HepG2 (cell line): ENCODE measurements around the gene PEAK1.

Source experiments
- FOXM1 ChIP-seq: sonication (generic); formaldehyde crosslinking; IDR thresholded peaks from 2 replicates; pipeline ENCODE4 v1.5.0; 2020; ENCODE audit warnings: missing genetic modification reagents
- IRF2 ChIP-seq: IDR thresholded peaks from 2 replicates; pipeline ENCODE4 v1.6.1; 2018; ENCODE audit warnings: missing genetic modification reagents, missing compliant biosample characterization
- PAWR ChIP-seq: sonication (generic); formaldehyde crosslinking; IDR thresholded peaks from 2 replicates; pipeline ENCODE4 v1.4.0; 2020; ENCODE audit warnings: missing genetic modification reagents, mild to moderate bottlenecking, borderline replicate concordance
- POLR2A ChIP-seq, 2 experiments: IDR thresholded peaks; 2 replicates each; pipeline ENCODE4 v1.6.1; 2011; ENCODE audit warnings: low read depth in 2 of 2, low read length in 2 of 2, mild to moderate bottlenecking in 1 of 2, moderate library complexity in 1 of 2; ENCODE audit not compliant: insufficient read depth in 1 of 2
- YY1 ChIP-seq: IDR thresholded peaks from 2 replicates; pipeline ENCODE4 v1.6.1; 2011; ENCODE audit warnings: low read length, low read depth, moderate library complexity, mild to moderate bottlenecking; ENCODE audit not compliant: insufficient read depth, insufficient replicate concordance
- ZNF841 ChIP-seq: sonication (generic); formaldehyde crosslinking; IDR thresholded peaks from 2 replicates; pipeline ENCODE4 v1.8.1; 2023; ENCODE audit warnings: missing genetic modification reagents, borderline replicate concordance
- TF ChIP-seq, protein P1 (sequence below): sonication (generic); formaldehyde crosslinking; IDR thresholded peaks from 2 replicates; pipeline ENCODE4 v1.8.0; 2022; ENCODE audit warnings: mild to moderate bottlenecking, missing genetic modification reagents; ENCODE audit not compliant: insufficient replicate concordance
- TF ChIP-seq, protein P2 (sequence below), 2 experiments: sonication (generic) in 1 of 2; formaldehyde crosslinking in 1 of 2; IDR thresholded peaks; 2 replicates each; pipeline versions ENCODE4 v1.5.1 to v1.6.1; 2011 to 2020; ENCODE audit warnings: borderline replicate concordance in 1 of 2, low read depth in 1 of 2, low read length in 1 of 2, mild to moderate bottlenecking in 1 of 2, missing genetic modification reagents in 1 of 2, moderate library complexity in 1 of 2
- TF ChIP-seq, protein P3 (sequence below): sonication (generic); formaldehyde crosslinking; IDR thresholded peaks from 2 replicates; pipeline ENCODE4 v1.5.0; 2020; ENCODE audit warnings: mild to moderate bottlenecking, missing genetic modification reagents, moderate library complexity
- TF ChIP-seq, protein P4 (sequence below), 2 experiments: sonication (generic) in 1 of 2; formaldehyde crosslinking in 1 of 2; IDR thresholded peaks; 2 replicates each; pipeline versions ENCODE4 v1.4.0 to v1.6.1; 2018 to 2020; ENCODE audit warnings: missing genetic modification reagents in 2 of 2, borderline replicate concordance in 1 of 2, low read depth in 1 of 2, mild to moderate bottlenecking in 1 of 2, missing biosample characterization in 1 of 2

DNA sequence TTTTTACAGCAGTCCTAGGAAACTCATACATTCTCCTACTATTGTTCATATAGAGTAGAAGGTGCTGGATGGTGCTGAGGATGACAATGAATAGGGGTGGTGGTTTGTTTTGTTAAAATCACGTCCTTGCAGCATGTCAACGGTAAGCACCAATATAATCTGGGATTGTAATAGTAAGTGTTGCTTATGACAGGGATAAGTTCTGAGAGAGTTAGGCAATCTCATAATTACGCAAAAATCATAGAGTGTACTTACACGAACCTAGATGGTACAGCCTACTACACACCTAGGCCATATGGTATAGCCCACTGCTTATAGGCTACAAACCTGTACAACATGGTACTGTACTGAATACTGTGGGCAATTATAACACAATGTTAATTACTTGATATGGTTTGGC lies 284.7 kb downstream of the PEAK1 start:
- TF ChIP-seq, protein P1, sequence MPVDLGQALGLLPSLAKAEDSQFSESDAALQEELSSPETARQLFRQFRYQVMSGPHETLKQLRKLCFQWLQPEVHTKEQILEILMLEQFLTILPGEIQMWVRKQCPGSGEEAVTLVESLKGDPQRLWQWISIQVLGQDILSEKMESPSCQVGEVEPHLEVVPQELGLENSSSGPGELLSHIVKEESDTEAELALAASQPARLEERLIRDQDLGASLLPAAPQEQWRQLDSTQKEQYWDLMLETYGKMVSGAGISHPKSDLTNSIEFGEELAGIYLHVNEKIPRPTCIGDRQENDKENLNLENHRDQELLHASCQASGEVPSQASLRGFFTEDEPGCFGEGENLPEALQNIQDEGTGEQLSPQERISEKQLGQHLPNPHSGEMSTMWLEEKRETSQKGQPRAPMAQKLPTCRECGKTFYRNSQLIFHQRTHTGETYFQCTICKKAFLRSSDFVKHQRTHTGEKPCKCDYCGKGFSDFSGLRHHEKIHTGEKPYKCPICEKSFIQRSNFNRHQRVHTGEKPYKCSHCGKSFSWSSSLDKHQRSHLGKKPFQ: no peak
- TF ChIP-seq, protein P2, sequence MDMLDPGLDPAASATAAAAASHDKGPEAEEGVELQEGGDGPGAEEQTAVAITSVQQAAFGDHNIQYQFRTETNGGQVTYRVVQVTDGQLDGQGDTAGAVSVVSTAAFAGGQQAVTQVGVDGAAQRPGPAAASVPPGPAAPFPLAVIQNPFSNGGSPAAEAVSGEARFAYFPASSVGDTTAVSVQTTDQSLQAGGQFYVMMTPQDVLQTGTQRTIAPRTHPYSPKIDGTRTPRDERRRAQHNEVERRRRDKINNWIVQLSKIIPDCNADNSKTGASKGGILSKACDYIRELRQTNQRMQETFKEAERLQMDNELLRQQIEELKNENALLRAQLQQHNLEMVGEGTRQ (IDR thresholded peaks at IDR 0.05; ENCODE audit: low read depth, low read length): no peak
- TF ChIP-seq, protein P2 (CRISPR knock-in tag; IDR thresholded peaks at IDR 0.05; ENCODE audit: borderline replicate concordance): no peak
- TF ChIP-seq FOXM1 (CRISPR knock-in tag): no peak
- no peak for TF ChIP-seq ZNF841 (CRISPR knock-in tag)
- TF ChIP-seq, protein P3, sequence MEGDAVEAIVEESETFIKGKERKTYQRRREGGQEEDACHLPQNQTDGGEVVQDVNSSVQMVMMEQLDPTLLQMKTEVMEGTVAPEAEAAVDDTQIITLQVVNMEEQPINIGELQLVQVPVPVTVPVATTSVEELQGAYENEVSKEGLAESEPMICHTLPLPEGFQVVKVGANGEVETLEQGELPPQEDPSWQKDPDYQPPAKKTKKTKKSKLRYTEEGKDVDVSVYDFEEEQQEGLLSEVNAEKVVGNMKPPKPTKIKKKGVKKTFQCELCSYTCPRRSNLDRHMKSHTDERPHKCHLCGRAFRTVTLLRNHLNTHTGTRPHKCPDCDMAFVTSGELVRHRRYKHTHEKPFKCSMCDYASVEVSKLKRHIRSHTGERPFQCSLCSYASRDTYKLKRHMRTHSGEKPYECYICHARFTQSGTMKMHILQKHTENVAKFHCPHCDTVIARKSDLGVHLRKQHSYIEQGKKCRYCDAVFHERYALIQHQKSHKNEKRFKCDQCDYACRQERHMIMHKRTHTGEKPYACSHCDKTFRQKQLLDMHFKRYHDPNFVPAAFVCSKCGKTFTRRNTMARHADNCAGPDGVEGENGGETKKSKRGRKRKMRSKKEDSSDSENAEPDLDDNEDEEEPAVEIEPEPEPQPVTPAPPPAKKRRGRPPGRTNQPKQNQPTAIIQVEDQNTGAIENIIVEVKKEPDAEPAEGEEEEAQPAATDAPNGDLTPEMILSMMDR (CRISPR knock-in tag): no peak
- TF ChIP-seq IRF2 (CRISPR knock-in tag): no peak
- no peak for TF ChIP-seq PAWR (CRISPR knock-in tag)
- no peak for TF ChIP-seq YY1
- TF ChIP-seq POLR2A (IDR thresholded peaks at IDR 0.05; ENCODE audit: insufficient read depth in 1 of 2, low read depth in 2 of 2, low read length in 2 of 2): no peak
- TF ChIP-seq, protein P4, sequence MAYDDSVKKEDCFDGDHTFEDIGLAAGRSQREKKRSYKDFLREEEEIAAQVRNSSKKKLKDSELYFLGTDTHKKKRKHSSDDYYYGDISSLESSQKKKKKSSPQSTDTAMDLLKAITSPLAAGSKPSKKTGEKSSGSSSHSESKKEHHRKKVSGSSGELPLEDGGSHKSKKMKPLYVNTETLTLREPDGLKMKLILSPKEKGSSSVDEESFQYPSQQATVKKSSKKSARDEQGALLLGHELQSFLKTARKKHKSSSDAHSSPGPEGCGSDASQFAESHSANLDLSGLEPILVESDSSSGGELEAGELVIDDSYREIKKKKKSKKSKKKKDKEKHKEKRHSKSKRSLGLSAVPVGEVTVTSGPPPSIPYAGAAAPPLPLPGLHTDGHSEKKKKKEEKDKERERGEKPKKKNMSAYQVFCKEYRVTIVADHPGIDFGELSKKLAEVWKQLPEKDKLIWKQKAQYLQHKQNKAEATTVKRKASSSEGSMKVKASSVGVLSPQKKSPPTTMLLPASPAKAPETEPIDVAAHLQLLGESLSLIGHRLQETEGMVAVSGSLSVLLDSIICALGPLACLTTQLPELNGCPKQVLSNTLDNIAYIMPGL (CRISPR knock-in tag; IDR thresholded peaks at IDR 0.05; ENCODE audit: borderline replicate concordance in 1 of 2, low read depth in 1 of 2): no peak
